Cardiac fibroblast (primary cell): Measurements from ENCODE around the gene CDH23.

ENCODE experiments used
- DNase-seq, 2 donors: peaks; one replicate each; pipeline versions ENCODE4 v3.0.0 to v3.0.0-alpha.2; 2010; ENCODE audit warnings: low read depth in 2 of 2
- H3K4me3 ChIP-seq, 2 donors: replicated peaks in 1 of 2; 1 replicate in 1 of 2; 2 replicates in 1 of 2; pipeline ENCODE4 v1.5.1; 2011; ENCODE audit warnings: low read depth in 2 of 2, low read length in 2 of 2, mild to moderate bottlenecking in 2 of 2, moderate library complexity in 1 of 2
- CTCF ChIP-seq: IDR thresholded peaks from one replicate; pipeline ENCODE4 v1.5.1; 2011; ENCODE audit warnings: low read depth, mild to moderate bottlenecking, low read length, inconsistent platforms

The CDH23 gene

GRCh38 chr10:71436268-71437125, 39.8 kb downstream of the CDH23 start:
- no peak for TF ChIP-seq CTCF
- H3K4me3 ChIP-seq = no peak overlapping the region
- DNase-seq = peak; percentile 3 to 5

GRCh38 chr10:71437537-71438092, 40.9 kb downstream of the CDH23 start:
- TF ChIP-seq CTCF = no peak
- H3K4me3 ChIP-seq = no peak overlapping the region
- no peak for DNase-seq

GRCh38 chr10:71438761-71439160, 42.0 kb downstream of the CDH23 start:
- no peak for TF ChIP-seq CTCF
- H3K4me3 ChIP-seq = no peak overlapping the region
- DNase-seq = no peak

- H3K4me3 ChIP-seq = no peak overlapping the region
- DNase-seq = no peak
- no peak for TF ChIP-seq CTCF
These were observed 43.1 kb downstream of the CDH23 start for GRCh38 chr10:71439670-71440425.

GRCh38 chr10:71440506-71441035, 43.9 kb downstream of the CDH23 start:
- DNase-seq = no peak
- no peak for TF ChIP-seq CTCF
- H3K4me3 ChIP-seq = no peak overlapping the region

GRCh38 chr10:71442000-71442399, 45.3 kb downstream of the CDH23 start:
- no peak overlapping the region for H3K4me3 ChIP-seq
- TF ChIP-seq CTCF = no peak
- DNase-seq = no peak
